H1 (cell line): ENCODE results near the gene TASP1. TPM values are rescaled to one million over a fixed set of nuclear protein-coding genes. Genes with fewer than 3 reads are reported as not detected.

Experiments
- CTCF ChIA-PET: fragments of 300-600 bp; sonication (Branson Sonifier 250); formaldehyde crosslinking; loops from one replicate; lab custom pipeline; 2021; ENCODE audit not compliant: partially characterized antibody; lab: Charles Lee
- POLR2A ChIA-PET: fragments of 300-600 bp; sonication (Branson Sonifier 250); formaldehyde crosslinking; loops from one replicate; lab custom pipeline; 2021; ENCODE audit warnings: inconsistent platforms; ENCODE audit not compliant: partially characterized antibody; lab: Charles Lee
- DNase-seq, 2 experiments: peaks; one replicate each; pipeline versions ENCODE4 v3.0.0 to v3.0.0-alpha.2; 2010 to 2022; ENCODE audit warnings: low spot score in 2 of 2, low read depth in 1 of 2, mixed read lengths in 1 of 2
- FAIRE-seq: peaks from 2 replicates; lab custom pipeline; 2011; peaks lifted over from hg19 to GRCh38; lab: Jason Lieb, UNC
- H2AFZ ChIP-seq: 2 replicates; pipeline ENCODE4 v1.8.1; 2012; ENCODE audit warnings: low read length, inconsistent platforms
- H2AK5ac ChIP-seq: 2 replicates; pipeline ENCODE4 v1.6.1; 2013; ENCODE audit warnings: low read depth, low read length
- H2BK120ac ChIP-seq: replicated peaks from 2 replicates; pipeline ENCODE3; 2013; ENCODE audit warnings: low read depth, low read length, inconsistent platforms
- H2BK12ac ChIP-seq: 2 replicates; pipeline ENCODE4 v1.6.1; 2013; ENCODE audit warnings: low read depth, low read length
- H2BK15ac ChIP-seq: 2 replicates; pipeline ENCODE4 v1.6.1; 2013; ENCODE audit warnings: low read length
- H2BK20ac ChIP-seq: 2 replicates; pipeline ENCODE4 v1.6.1; 2013; ENCODE audit warnings: low read length
- H2BK5ac ChIP-seq: 2 replicates; pipeline ENCODE4 v1.6.1; 2013; ENCODE audit warnings: low read depth, low read length
- H3K14ac ChIP-seq: 2 replicates; pipeline ENCODE4 v1.6.1; 2013; ENCODE audit warnings: inconsistent platforms; ENCODE audit not compliant: insufficient read length
- H3K18ac ChIP-seq: 2 replicates; pipeline ENCODE4 v1.6.1; 2013; ENCODE audit warnings: low read length; ENCODE audit errors: extremely low read depth
- H3K23ac ChIP-seq: 2 replicates; pipeline ENCODE4 v1.6.1; 2013; ENCODE audit warnings: inconsistent platforms; ENCODE audit not compliant: insufficient read length
- H3K23me2 ChIP-seq: 2 replicates; pipeline ENCODE4 v1.6.1; 2013; ENCODE audit warnings: low read depth, low read length
- H3K27ac ChIP-seq: 2 replicates; pipeline ENCODE4 v1.6.1; 2011; ENCODE audit warnings: low read depth, low read length, inconsistent platforms
- H3K27me3 ChIP-seq, 4 experiments: replicated peaks in 1 of 4; 1 replicate in 1 of 4; 2 replicates in 3 of 4; pipeline versions ENCODE4 v1.6.1 to v1.8.1; 2011 to 2013; ENCODE audit warnings: low read length in 3 of 4, mild to moderate bottlenecking in 3 of 4, inconsistent platforms in 2 of 4, mixed read lengths in 2 of 4, moderate library complexity in 1 of 4; ENCODE audit not compliant: control insufficient read depth in 3 of 4, insufficient read depth in 3 of 4; ENCODE audit errors: extremely low read depth in 1 of 4
- H3K36me3 ChIP-seq, 4 experiments: 2 replicates each; pipeline versions ENCODE4 v1.6.1 to v1.8.1; 2011 to 2013; ENCODE audit warnings: mild to moderate bottlenecking in 4 of 4, low read length in 3 of 4, moderate library complexity in 2 of 4, control low read depth in 1 of 4, inconsistent platforms in 1 of 4; ENCODE audit not compliant: insufficient read depth in 4 of 4, control insufficient read depth in 2 of 4
- H3K4ac ChIP-seq: replicated peaks from 2 replicates; pipeline ENCODE3; 2013; ENCODE audit warnings: low read length, low read depth, mixed read lengths, inconsistent platforms; ENCODE audit not compliant: insufficient read length
- H3K4me1 ChIP-seq, 4 experiments: replicated peaks in 1 of 4; 1 replicate in 1 of 4; 2 replicates in 3 of 4; pipeline versions ENCODE4 v1.6.1 to v1.8.1; 2011 to 2013; ENCODE audit warnings: low read length in 3 of 4, inconsistent platforms in 2 of 4, mixed read lengths in 1 of 4; ENCODE audit not compliant: insufficient read depth in 4 of 4, control insufficient read depth in 3 of 4
- H3K4me2 ChIP-seq, 2 experiments: 2 replicates each; pipeline versions ENCODE4 v1.6.1 to v1.8.1; 2011 to 2013; ENCODE audit warnings: low read depth in 2 of 2, low read length in 2 of 2, control low read depth in 1 of 2, inconsistent platforms in 1 of 2, mild to moderate bottlenecking in 1 of 2; ENCODE audit not compliant: insufficient read depth in 1 of 2
- H3K4me3 ChIP-seq, 4 experiments: fragments of 200-600, 300-600 bp in 1 of 4; sonication (generic), shearing (Covaris generic), sonication (Bioruptor Twin) in 1 of 4; 2 replicates each; pipeline versions ENCODE4 v1.5.1 to v1.8.1; 2011 to 2016; ENCODE audit warnings: low read length in 4 of 4, low read depth in 3 of 4, control low read depth in 2 of 4, inconsistent platforms in 2 of 4, mild to moderate bottlenecking in 2 of 4, mixed read lengths in 1 of 4, moderate library complexity in 1 of 4; ENCODE audit not compliant: insufficient read depth in 2 of 4; ENCODE audit errors: extremely low read depth in 1 of 4
- H3K56ac ChIP-seq: replicated peaks from 2 replicates; pipeline ENCODE3; 2013; ENCODE audit warnings: low read depth, mild to moderate bottlenecking, mixed read lengths, low read length, inconsistent platforms; ENCODE audit not compliant: insufficient read length
- H3K79me1 ChIP-seq: 2 replicates; pipeline ENCODE4 v1.6.1; 2013; ENCODE audit warnings: low read depth, low read length, control low read depth
- H3K79me2 ChIP-seq, 2 experiments: 2 replicates each; pipeline versions ENCODE4 v1.6.1 to v1.8.1; 2012 to 2013; ENCODE audit warnings: low read length in 2 of 2, mild to moderate bottlenecking in 2 of 2, inconsistent platforms in 1 of 2; ENCODE audit not compliant: insufficient read depth in 2 of 2, control insufficient read depth in 1 of 2
- H3K9ac ChIP-seq, 4 experiments: replicated peaks in 1 of 4; 1 replicate in 1 of 4; 2 replicates in 3 of 4; pipeline versions ENCODE4 v1.6.1 to v1.8.1; 2011 to 2013; ENCODE audit warnings: low read depth in 3 of 4, low read length in 3 of 4, control low read depth in 2 of 4, mild to moderate bottlenecking in 2 of 4, moderate library complexity in 2 of 4, inconsistent platforms in 1 of 4; ENCODE audit errors: extremely low read depth in 1 of 4
- H3K9me3 ChIP-seq, 2 experiments: 2 replicates each; pipeline versions ENCODE4 v1.6.1 to v1.8.1; 2012 to 2013; ENCODE audit warnings: mild to moderate bottlenecking in 2 of 2, moderate library complexity in 2 of 2, control low read depth in 1 of 2, inconsistent platforms in 1 of 2, low read depth in 1 of 2, low read length in 1 of 2, mixed read lengths in 1 of 2; ENCODE audit not compliant: insufficient read depth in 2 of 2
- H4K20me1 ChIP-seq, 2 experiments: replicated peaks in 1 of 2; 2 replicates each; pipeline versions ENCODE3 to v1.8.1; 2011 to 2013; ENCODE audit warnings: inconsistent platforms in 2 of 2, low read length in 2 of 2, mild to moderate bottlenecking in 1 of 2; ENCODE audit not compliant: insufficient read depth in 2 of 2, control insufficient read depth in 1 of 2
- H4K5ac ChIP-seq: 2 replicates; pipeline ENCODE4 v1.6.1; 2013; ENCODE audit warnings: low read length, low read depth, mixed read lengths, inconsistent platforms; ENCODE audit not compliant: insufficient read length
- H4K8ac ChIP-seq: 2 replicates; pipeline ENCODE4 v1.8.0; 2013; ENCODE audit warnings: mild to moderate bottlenecking, moderate library complexity, low read length, inconsistent platforms; ENCODE audit not compliant: insufficient read depth; ENCODE audit errors: extremely low read depth
- H4K91ac ChIP-seq: replicated peaks from 2 replicates; pipeline ENCODE3; 2013; ENCODE audit warnings: low read length, mixed read lengths, inconsistent platforms; ENCODE audit not compliant: insufficient read length
- CTBP2 ChIP-seq: IDR thresholded peaks from 2 replicates; pipeline ENCODE4 v1.7.0; 2011; ENCODE audit warnings: borderline replicate concordance, mild to moderate bottlenecking, moderate library complexity, mixed read lengths, low read length; ENCODE audit not compliant: insufficient read depth, insufficient read length
- JUN ChIP-seq: IDR thresholded peaks from 2 replicates; pipeline ENCODE4 v1.6.1; 2011; ENCODE audit warnings: low read depth, mild to moderate bottlenecking, improper control_type of control experiment, low read length
- RNF2 ChIP-seq: fragments of 200-900, 300-1000 bp; sonication (generic); IDR thresholded peaks from 2 replicates; pipeline ENCODE4 v1.7.1; 2016; ENCODE audit warnings: borderline replicate concordance, low read depth, mild to moderate bottlenecking, antibody characterized with exemption, low read length; ENCODE audit not compliant: poor library complexity, severe bottlenecking; ENCODE audit errors: missing control alignments
- SIN3A ChIP-seq, 2 experiments: IDR thresholded peaks in 1 of 2; conservative IDR thresholded peaks in 1 of 2; 2 replicates each; pipeline ENCODE4 v1.6.1; 2011 to 2012; ENCODE audit warnings: low read length in 2 of 2, improper control_type of control experiment in 1 of 2, low read depth in 1 of 2, mild to moderate bottlenecking in 1 of 2
- WGBS, 2 experiments: shearing (Covaris generic) in 1 of 2; methylation state at CpG; one replicate each; pipeline versions ENCODE4 v1.1.6 to v1.1.7; 2013 to 2015; ENCODE audit warnings: low lambda C conversion rate in 2 of 2, mixed read lengths in 2 of 2, inconsistent platforms in 1 of 2, low coverage in 1 of 2, missing lambda C conversion rate in 1 of 2; ENCODE audit not compliant: insufficient replicate concordance in 2 of 2, insufficient coverage in 1 of 2, insufficient read length in 1 of 2; ENCODE audit errors: extremely low coverage in 1 of 2, missing lambda C conversion rate in 1 of 2; 5-methylcytosine and 5-hydroxymethylcytosine counted together
- polyA plus RNA-seq, 7 experiments: library from polyadenylated mRNA; depleted of rRNA in 3 of 7; stranded (reverse) in 5 of 7; unstranded in 2 of 7; fragments of >200 nt in 5 of 7; fragments of 200-250 nt in 2 of 7; gene quantifications; 1 replicate in 5 of 7; 2 replicates in 1 of 7; 4 replicates in 1 of 7; pipeline versions ENCODE4 v1.2.1 to v1.2.3, GENCODE V29; 2011 to 2013; ENCODE audit warnings: missing spikeins in 2 of 7, mixed read lengths in 2 of 7
- total RNA-seq: library from RNA; stranded (reverse); fragmentation: NEBNext Ultra II Directional; extraction: Animal tissue kit (Norgen Biotek cat#: 25700); gene quantifications from 2 replicates; pipeline ENCODE4 v1.2.1, GENCODE V29; 2021

The TASP1 gene
- total and polyA plus RNA-seq, 2 of the 8 experiments (the other 6 are each of a cell fraction or from before 2014, with no cell fraction given) = 4.5 to 10.9 TPM

DNA sequence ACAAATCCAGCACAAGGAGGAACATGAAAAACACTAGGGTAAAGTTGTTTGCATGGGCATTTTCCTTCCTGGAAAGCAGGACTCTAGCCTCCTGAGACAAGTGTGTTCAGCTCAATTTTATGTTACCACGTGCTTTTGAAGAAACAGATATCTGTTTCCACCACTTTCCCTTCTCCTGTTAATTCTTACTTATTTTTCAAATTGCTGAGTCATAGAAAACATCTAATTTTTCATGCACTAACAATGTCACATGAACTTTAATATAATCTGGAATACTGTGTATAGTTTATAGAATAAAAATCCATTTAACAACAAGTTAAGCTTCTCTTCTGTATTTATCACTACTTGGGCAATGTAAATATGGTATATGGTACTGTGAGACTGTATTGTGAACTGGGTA lies 243.5 kb downstream of the TASP1 start:
- Histone ChIP-seq H2BK12ac (no peak overlapping the region), H3K9ac (no peak overlapping the region), H3K79me1 (no peaks in the 10 kb centered on the region), H3K4me2 (no peak overlapping the region), H2BK20ac (no peak overlapping the region), H2BK5ac (no peak overlapping the region), H3K27me3 (no peaks in the 10 kb centered on the region), H4K91ac (no peak overlapping the region), H3K9me3 (no peaks in the 10 kb centered on the region), H4K8ac (no peak overlapping the region), H3K56ac (no peak overlapping the region), H3K14ac (no peak overlapping the region), H2AFZ (no peak overlapping the region), H3K4ac (no peak overlapping the region), H3K18ac (no peak overlapping the region), H4K5ac (no peak overlapping the region), H3K23ac (no peak overlapping the region), H3K36me3 (no peaks in the 10 kb centered on the region), H4K20me1 (no peaks in the 10 kb centered on the region), H3K27ac (no peak overlapping the region), H3K4me3 (no peak overlapping the region), H2BK15ac (no peak overlapping the region), H3K4me1 (no peaks in the 10 kb centered on the region), H2AK5ac (no peak overlapping the region), H3K79me2 (no peaks in the 10 kb centered on the region), H2BK120ac (no peak overlapping the region), H3K23me2 (no peaks in the 10 kb centered on the region)
- WGBS, 2 experiments = 82% methylated on average over 1 of the region's 1 CpG; no CpG with 5 or more reads in 1 of the 2 experiments
- POLR2A ChIA-PET = no interaction called here
- FAIRE-seq = no peak
- CTCF ChIA-PET = interaction anchor here (1.0 to 1.1 kb wide), 2 partner anchors 22 to 71 kb away, joined by 3 to 4 read pairs; no protein-coding TSS in a partner anchor
- no peak for DNase-seq
- TF ChIP-seq RNF2 = no peak
- no peak for TF ChIP-seq CTBP2
- TF ChIP-seq SIN3A (conservative IDR thresholded peaks at IDR 0.05 in 1 of 2, IDR thresholded peaks at IDR 0.05 in 1 of 2; ENCODE audit: low read depth in 1 of 2, low read length in 2 of 2) = no peak
- no peak for TF ChIP-seq JUN
